ENCODE results near the gene FAM234A.
"Not testable (repeated sequence)": the region's sequence is repeated elsewhere in the genome, so short reads cannot be mapped to it uniquely, and the experiment has no call there.

FAM234A gene

GRCh38 chr16:212999-213398, 21.6 kb upstream of the FAM234A start:
- DNase-seq (ENCODE audit: low read depth in 1 of 2, low spot score in 1 of 2) = no peak
- no peak for TF ChIP-seq JUND (IDR thresholded peaks at IDR 0.05; ENCODE audit: low read depth)
- in situ Hi-C loops (cut with HindIII; ENCODE audit: low pct_unique_long_range_greater_than_20kb, low sequenced_read_pairs) = no loop called here

GRCh38 chr16:220021-220420, 14.6 kb upstream of the FAM234A start:
- in situ Hi-C loops (cut with HindIII; ENCODE audit: low pct_unique_long_range_greater_than_20kb, low sequenced_read_pairs) = no loop called here
- TF ChIP-seq JUND (IDR thresholded peaks at IDR 0.05; ENCODE audit: low read depth) = no peak
- DNase-seq (ENCODE audit: low read depth in 1 of 2, low spot score in 1 of 2) = no peak

- TF ChIP-seq JUND (IDR thresholded peaks at IDR 0.05; ENCODE audit: low read depth) = no peak
- peak in 1 of 2 experiments; percentile 46 for DNase-seq (ENCODE audit: low read depth in 1 of 2, low spot score in 1 of 2)
- in situ Hi-C loops (cut with HindIII; ENCODE audit: low pct_unique_long_range_greater_than_20kb, low sequenced_read_pairs) = no loop called here
Measured at GRCh38 chr16:228151-228851, 6.3 kb upstream of the FAM234A start.

GRCh38 chr16:228852-229730, 5.5 kb upstream of the FAM234A start, which contains the start of gene LUC7L:
Gene LUC7L (minus strand): TSS chr16:229449. CDS start chr16:229339, 110 bp downstream.
- peak; percentile 86 to 90 for DNase-seq (ENCODE audit: low read depth in 1 of 2, low spot score in 1 of 2)
- in situ Hi-C loops (cut with HindIII; ENCODE audit: low pct_unique_long_range_greater_than_20kb, low sequenced_read_pairs) = no loop called here
- TF ChIP-seq JUND (IDR thresholded peaks at IDR 0.05; ENCODE audit: low read depth) = no peak

- DNase-seq (ENCODE audit: low read depth in 1 of 2, low spot score in 1 of 2) = no peak
- no peak for TF ChIP-seq JUND (IDR thresholded peaks at IDR 0.05; ENCODE audit: low read depth)
- in situ Hi-C loops (cut with HindIII; ENCODE audit: low pct_unique_long_range_greater_than_20kb, low sequenced_read_pairs) = no loop called here
Measured at GRCh38 chr16:229731-230281, 4.8 kb upstream of the FAM234A start.

- DNase-seq (ENCODE audit: low read depth in 1 of 2, low spot score in 1 of 2); in situ Hi-C loops (cut with HindIII; ENCODE audit: low pct_unique_long_range_greater_than_20kb, low sequenced_read_pairs): not testable (repeated sequence)
Measured at GRCh38 chr16:230351-230750, 4.3 kb upstream of the FAM234A start.

- TF ChIP-seq JUND (IDR thresholded peaks at IDR 0.05; ENCODE audit: low read depth) = no peak
- in situ Hi-C loops (cut with HindIII; ENCODE audit: low pct_unique_long_range_greater_than_20kb, low sequenced_read_pairs) = no loop called here
- DNase-seq (ENCODE audit: low read depth in 1 of 2, low spot score in 1 of 2) = no peak
Measured at GRCh38 chr16:230949-231348, 3.7 kb upstream of the FAM234A start.

- in situ Hi-C loops (cut with HindIII; ENCODE audit: low pct_unique_long_range_greater_than_20kb, low sequenced_read_pairs) = no loop called here
- DNase-seq (ENCODE audit: low read depth in 1 of 2, low spot score in 1 of 2) = peak in 1 of 2 experiments; percentile 23
- no peak for TF ChIP-seq JUND (IDR thresholded peaks at IDR 0.05; ENCODE audit: low read depth)
Measured at GRCh38 chr16:239948-240277, 5.3 kb downstream of the FAM234A start.

- no peak for DNase-seq (ENCODE audit: low read depth in 1 of 2, low spot score in 1 of 2)
- in situ Hi-C loops (cut with HindIII; ENCODE audit: low pct_unique_long_range_greater_than_20kb, low sequenced_read_pairs) = no loop called here
- no peak for TF ChIP-seq JUND (IDR thresholded peaks at IDR 0.05; ENCODE audit: low read depth)
Measured at GRCh38 chr16:240559-240958, 5.9 kb downstream of the FAM234A start.

- DNase-seq (ENCODE audit: low read depth in 1 of 2, low spot score in 1 of 2) = no peak
- in situ Hi-C loops (cut with HindIII; ENCODE audit: low pct_unique_long_range_greater_than_20kb, low sequenced_read_pairs) = no loop called here
- no peak for TF ChIP-seq JUND (IDR thresholded peaks at IDR 0.05; ENCODE audit: low read depth)
Measured at GRCh38 chr16:242281-242680, 7.7 kb downstream of the FAM234A start.

GRCh38 chr16:243348-243747, 8.7 kb downstream of the FAM234A start:
- in situ Hi-C loops (cut with HindIII; ENCODE audit: low pct_unique_long_range_greater_than_20kb, low sequenced_read_pairs) = no loop called here
- no peak for DNase-seq (ENCODE audit: low read depth in 1 of 2, low spot score in 1 of 2)
- no peak for TF ChIP-seq JUND (IDR thresholded peaks at IDR 0.05; ENCODE audit: low read depth)

- in situ Hi-C loops (cut with HindIII; ENCODE audit: low pct_unique_long_range_greater_than_20kb, low sequenced_read_pairs) = no loop called here
- no peak for DNase-seq (ENCODE audit: low read depth in 1 of 2, low spot score in 1 of 2)
- TF ChIP-seq JUND (IDR thresholded peaks at IDR 0.05; ENCODE audit: low read depth) = no peak
Measured at GRCh38 chr16:245105-245504, 10.5 kb downstream of the FAM234A start.

- in situ Hi-C loops (cut with HindIII; ENCODE audit: low pct_unique_long_range_greater_than_20kb, low sequenced_read_pairs) = no loop called here
- no peak for DNase-seq (ENCODE audit: low read depth in 1 of 2, low spot score in 1 of 2)
- TF ChIP-seq JUND (IDR thresholded peaks at IDR 0.05; ENCODE audit: low read depth) = no peak
Measured at GRCh38 chr16:247027-247426, 12.4 kb downstream of the FAM234A start.

Measured in T47D (cell line).